Measurements from ENCODE around the gene WNT4.

WNT4 gene

DNA sequence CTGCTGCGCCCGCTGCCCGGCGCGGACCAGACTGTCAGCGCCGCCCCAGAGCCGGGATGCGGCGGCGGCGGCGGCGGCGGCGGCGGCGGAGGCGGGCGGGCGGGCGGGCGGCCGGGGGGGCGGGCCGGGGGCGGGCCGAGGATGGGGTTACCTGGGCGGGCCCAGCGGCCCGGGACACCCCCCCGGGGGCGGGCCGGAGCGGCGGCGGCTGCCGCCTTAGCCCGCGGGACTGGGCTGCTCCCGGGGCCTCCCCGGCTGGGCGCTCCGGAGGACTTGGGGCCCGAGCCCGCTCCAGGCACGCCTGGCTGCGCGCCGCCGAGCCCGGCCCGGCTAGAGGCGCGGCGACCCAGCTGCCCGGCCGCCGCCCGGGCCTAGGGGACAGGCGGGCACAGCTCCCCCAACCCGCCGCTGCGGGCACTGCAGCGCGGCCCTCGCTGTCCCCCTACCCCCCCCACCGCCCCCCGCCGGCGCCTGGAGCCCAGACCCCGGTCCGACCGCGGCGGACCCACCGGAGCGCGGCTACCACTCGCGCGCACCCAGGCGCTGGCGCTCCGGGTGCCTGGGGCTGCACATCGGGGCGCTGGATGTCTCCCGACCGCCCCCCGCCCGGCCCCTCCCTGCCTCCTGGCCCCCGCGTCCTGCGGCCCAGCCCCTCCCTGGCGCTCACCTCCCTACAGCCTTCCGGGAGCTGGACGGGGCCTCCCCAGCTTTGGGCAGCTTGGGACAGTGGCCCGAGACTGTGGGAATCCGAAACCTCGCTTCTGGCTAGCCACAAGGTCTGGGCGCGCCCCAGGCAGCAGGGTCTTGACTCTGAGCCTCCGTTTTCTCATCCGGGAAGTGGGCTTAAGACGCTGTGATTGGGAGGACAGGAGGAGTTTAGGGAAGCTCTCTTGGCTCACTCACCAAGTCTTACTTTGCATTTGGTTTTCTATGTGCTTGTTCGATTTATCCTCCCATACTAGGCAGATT lies at the start of gene WNT4:
Gene WNT4, minus strand, starts transcription at position 33 of the 969 bp plus-strand sequence. CDS start 175 bp downstream, outside the sequence.
- peak; percentile 76 for DNase-seq (ENCODE audit: low spot score)

DNA sequence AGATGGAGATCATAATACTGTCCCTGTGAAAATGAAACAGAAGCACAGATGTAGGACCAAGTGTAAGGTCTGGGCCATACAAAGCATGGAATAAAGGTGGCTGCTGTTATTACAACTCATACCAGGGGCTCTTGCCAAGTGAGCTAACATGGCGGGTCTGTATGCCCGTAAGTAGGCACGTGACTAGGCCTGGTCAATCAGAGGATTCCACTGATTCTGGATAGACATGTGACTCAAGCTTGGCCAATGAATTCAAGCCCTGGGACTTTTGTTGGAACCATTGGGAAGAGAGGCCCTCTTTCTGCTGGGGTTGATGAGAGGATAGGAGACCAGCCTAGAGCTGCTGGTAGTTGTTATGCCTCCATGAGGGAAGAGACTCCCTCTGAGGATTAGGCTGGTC lies 47.8 kb upstream of the WNT4 start:
- no peak for DNase-seq (ENCODE audit: low spot score)

DNA sequence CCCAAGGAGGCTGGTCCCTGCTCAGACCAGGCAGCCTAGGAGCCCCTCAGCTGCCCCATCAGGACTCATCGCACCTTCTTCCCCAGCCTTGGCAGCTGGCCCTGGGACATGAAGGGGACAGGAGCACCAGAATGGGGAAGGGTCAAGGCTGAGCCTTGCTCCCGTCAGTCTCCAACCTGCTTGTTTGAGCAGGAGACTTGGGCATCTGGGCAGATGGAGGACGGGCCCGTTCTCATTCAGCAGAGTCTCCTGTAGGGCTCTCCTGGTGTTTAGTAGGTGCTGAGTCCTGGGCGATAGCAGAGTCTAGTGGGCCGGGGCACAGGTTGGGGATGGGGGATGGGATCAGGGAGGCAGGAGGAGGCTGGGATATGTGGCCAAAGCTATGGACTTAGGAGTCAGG lies 47.4 kb upstream of the WNT4 start:
- DNase-seq (ENCODE audit: low spot score), result no peak

DNA sequence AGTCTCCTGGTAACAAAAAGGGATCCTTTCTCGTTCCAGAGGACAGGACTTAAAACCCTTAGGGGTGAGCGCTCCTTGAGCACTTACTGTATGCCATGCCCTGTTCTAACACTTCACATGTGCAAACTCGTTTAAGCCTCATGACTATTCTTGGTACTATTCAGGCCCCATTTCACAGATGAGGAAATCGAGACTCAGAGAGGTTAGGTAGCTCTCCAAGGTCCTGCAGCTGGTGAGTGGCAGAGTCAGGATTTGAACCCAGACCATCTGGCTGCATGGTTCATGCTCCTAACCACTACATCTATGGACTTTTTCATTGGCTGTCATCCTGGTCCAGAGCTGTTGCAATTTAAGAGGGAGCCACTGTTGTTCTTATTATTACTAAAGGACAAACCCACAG lies 46.7 kb upstream of the WNT4 start:
- DNase-seq (ENCODE audit: low spot score), result no peak

DNA sequence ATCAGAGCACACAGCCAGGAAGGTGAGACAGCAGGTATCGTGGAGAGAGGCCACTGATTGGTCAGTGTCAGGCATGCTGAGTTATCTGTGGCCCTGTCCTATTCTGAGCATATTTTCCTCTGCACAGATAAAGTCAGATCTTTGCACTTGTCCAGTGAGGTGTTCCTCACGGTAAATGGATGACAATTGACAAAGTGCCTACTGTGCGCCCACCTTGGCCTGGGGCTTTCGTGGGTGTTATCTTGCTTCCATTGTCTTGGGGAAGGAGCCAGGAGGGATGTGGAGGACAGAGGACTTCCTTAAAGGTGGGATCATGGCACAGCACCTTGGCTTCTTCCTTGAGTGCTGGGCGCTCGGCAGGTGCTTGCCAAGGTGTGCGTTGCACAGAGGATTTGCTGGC lies 46.0 kb upstream of the WNT4 start:
- no peak for DNase-seq (ENCODE audit: low spot score)

DNA sequence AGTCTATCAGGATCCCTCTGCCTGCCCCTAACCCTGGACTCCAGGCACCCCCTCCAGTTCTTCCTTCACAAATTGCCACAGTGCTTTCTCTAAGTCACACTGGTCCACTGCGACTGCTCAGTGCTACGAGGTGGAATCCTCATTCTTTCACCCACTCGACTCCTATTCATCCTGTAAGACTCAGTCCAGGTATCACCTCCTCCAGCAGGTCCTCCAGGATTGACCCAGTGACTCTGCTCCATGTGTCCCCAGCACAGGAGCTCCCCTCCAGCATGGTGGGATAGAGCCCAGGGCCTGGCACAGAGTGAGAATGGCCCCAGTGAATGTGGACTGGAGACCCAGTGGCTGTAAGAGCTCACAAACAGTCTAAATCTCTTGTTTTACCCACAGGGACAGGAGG lies 45.5 kb upstream of the WNT4 start:
- DNase-seq (ENCODE audit: low spot score), result no peak

DNA sequence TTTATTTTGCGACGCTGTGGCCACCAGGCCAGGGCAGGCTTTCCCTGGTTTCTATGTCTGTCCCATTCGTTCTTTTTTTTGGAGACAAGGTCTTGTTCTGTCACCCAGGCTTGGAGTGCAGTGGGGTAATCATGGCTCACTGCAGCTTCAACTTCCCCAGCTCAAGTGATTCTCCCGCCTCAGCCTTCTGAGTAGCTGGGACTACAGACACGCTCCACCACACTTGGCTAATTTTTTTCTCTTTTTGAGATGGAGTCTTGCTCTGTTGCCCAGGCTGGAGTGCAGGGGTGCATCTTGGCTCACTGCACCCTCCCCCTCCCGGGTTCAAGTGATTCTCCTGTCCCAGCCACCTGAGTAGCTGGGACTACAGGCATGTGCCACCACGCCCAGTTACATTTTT lies 43.4 kb upstream of the WNT4 start:
- DNase-seq (ENCODE audit: low spot score), result no peak

DNA sequence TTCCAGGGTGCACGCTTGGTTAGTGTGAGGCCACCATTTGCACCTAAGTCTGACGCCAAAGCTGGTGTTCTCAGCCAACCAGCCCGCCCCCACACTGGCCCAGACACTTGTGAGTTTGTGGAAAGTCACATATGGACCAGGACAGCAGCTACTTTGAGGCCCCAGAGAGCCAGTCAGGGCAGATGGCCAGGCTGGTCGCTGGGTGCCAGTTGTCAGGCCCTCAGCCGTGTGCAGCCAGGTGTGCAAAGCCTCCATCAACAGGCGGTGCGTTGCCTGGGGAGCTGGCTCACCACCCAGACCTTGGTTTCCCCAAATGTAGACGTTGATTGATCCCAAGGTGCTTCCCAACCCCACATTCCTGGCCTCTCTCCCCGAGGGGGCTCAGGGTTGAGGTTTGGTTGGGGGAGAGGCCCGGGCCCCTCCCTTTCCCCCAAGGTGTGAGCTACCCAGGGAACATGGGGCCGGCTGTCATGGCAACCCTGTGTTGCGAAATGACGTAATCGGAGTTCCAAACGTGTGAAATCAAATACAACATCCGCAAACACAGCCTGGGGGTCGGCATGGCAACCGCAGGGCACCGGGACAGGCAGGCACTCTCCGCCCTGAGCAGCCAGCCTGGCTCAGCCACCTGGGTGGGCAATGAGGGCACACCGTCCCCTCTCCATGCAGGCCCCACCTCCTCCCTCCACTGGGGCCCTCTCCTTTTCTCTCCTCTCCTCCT lies 42.2 kb upstream of the WNT4 start:
- DNase-seq (ENCODE audit: low spot score), result no peak

DNA sequence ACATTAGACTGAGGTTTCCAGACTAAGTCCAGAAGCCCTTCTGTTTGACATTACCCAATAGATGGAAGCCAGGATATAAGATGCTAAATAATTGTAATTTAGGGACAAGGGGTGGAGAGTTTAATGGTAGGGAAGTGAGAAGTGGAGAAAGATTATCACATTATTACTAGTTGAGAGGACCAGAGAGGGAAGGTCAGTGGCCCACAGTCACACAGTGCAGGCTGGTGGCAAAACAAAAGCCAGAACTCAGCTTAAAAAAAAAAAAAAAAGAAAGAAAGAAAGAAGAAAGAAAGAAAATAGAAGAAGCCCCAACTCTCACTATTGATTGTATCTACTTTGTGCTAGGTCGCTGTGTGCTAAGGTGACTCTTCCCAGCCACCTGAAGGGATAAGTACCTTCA lies 41.6 kb upstream of the WNT4 start:
- no peak for DNase-seq (ENCODE audit: low spot score)

DNA sequence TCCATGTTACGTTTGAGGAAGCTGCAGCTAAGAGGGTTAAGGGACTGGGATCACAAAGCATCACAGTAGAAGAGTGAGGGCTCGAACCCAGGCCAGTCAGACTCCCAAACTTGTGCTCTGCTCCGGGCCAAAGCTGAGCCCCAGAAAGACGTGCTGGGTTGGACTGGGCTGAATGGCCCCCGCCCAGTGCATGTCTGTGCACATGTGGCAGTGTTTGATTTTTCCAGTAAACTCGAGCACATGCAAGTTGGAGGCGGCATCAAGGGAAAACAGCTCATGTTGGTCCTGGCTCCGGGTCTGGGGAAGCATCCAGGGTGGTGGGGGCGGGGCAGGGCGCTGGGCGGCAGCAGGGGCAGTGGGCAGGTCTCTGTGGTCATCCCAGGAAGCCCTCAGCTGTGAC lies 39.8 kb upstream of the WNT4 start:
- DNase-seq (ENCODE audit: low spot score), result no peak

DNA sequence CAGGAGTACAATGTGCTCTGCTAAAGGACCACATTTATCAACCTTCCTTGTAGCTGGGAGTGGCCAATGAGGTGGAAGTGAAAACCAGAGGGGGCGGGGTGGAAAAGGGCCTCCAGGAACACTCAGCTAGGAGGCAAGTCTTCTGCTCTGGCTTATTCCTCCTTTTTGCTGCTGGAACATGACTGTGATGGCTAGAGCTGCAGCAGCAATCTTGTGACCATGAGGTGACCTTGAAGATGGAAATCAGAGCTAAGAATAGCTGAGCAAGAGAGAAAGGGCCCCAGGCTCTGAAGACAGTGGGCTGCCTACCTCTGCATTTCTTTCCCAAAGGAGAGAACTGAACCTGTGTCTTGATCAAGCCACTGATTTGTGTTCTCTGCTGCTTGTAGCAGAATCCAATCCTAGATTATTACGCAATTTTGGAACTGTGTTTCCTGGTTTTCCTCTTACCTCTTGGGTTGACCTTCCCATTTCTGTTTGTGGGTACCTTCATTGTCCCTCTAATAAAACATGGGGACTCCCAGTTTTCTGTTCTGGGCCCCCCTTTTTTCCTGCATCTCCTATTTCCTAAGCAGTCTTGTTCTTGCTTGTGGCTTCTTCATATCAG lies 36.4 kb upstream of the WNT4 start:
- no peak for DNase-seq (ENCODE audit: low spot score)

DNA sequence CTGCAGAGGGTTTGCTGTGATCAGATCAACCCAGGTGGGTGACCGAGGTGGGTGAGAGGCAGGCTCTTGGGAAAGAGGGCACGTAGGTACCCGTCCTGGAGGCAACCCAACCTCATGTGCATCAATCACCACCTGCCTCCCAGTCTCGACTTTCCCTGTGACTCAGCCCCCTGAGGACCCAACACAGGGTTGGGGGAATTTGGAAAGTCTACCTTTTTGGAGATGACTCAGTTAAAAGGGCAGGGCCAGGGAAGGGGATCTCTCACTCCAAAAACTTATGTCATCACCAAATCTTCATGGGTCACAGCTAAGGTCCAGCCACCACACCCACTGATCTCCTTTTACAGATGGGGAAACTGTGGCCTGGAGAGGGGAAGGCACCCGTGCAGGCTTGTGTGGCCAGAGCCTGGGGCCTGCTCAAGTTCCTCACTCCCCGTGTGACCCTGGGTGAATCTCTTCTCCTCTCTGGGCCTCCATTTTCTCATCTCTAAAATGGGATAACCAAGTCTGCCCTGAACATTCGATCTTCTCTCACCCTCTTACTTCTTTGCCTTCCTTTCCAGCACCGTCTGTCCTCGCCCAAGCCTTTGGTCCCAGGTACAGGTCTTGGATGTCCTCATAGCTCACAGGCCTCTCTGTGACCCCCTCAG lies 34.6 kb upstream of the WNT4 start:
- DNase-seq (ENCODE audit: low spot score), result no peak

DNA sequence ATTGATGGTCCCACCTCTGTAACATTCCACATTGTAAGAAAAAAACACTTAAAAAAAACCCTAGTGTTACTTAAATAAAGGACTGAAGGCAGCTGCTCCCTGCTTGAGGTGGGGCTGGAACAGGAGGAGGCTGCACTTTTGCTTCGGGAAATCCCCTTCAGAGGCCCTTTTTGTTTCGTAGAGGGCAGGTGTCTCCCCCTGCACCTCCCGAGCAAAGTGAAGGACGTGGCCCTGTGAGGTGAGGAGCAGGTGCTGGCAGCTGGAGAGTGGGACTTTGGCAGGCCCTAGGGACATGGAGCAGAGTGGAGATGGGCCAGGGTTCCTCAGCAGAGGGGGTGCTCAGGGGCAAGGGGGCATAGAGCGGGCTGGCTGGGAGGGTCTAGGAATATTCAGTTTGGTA lies 33.4 kb upstream of the WNT4 start:
- DNase-seq (ENCODE audit: low spot score), result no peak

DNA sequence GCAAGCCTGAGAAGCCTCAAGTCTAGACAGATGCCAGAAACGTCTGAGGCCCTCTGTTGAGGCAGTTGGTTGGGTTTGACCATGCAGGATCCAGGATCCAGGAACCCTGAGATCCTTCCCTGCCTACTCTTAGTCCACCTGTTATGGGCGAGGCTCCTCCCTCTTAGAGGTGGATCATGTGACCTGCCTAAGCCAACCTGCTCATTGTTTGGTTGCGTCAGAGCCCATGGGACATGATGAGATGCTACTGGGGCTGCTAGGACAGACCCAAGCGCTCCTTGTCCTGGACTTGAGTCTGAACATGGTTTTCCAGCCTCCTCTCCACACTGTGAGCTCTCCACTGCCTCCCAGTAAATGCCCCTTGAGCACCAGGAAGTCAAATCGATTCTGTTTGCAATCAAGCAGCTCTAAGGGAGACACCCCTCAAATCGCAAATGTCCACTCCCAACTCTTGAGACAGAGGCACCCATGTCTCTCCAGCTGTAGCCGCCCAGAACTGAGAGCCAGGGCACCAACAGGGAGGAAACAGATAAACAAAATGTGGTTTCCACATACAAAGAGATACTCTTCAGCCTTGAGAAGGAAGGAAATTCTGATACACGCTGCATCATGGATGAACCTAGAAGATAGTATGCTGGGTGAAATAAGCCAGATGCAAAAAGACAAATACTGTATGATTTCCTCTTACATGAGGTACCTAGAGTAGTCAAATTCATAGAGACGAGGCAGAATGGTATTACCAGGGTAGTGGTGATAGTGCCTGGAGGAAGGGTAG lies 31.7 kb upstream of the WNT4 start:
- no peak for DNase-seq (ENCODE audit: low spot score)

DNA sequence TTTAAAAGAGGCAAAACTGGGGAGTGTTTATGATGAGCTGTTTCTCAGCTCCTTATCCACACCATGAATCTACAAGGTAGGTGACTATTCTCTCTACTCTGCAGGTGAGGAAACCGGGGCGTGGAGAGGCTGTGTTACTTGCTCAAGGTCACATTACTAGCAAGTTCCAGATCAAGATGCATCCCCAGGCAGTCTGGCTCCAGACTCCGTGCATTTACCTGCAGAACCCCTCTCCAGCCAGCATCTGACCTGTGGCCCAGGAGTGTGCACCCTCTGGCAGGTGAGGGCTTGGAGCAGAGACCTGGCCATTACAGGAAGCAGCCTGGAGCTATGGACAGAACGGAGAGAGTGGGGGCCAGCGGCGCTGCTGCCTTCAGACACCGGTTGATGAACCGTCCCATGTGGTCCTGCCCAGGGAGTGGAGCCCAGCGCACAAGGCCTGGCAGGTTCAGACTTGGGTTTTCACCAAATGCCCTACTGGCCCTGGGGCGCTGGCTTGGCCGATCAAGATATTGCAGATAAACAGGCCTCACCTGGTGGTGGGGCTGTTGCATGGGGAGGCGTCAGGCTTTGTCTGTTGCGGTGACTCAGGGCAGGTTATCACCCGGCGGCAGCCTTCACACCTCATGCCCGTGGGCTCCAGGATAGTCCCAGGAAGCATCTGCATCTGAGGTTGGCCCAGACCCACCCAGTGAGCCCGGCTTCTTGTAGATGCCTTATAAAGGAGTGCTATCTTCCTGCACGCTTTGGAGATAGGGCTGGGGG lies 29.2 kb upstream of the WNT4 start:
- no peak for DNase-seq (ENCODE audit: low spot score)

DNA sequence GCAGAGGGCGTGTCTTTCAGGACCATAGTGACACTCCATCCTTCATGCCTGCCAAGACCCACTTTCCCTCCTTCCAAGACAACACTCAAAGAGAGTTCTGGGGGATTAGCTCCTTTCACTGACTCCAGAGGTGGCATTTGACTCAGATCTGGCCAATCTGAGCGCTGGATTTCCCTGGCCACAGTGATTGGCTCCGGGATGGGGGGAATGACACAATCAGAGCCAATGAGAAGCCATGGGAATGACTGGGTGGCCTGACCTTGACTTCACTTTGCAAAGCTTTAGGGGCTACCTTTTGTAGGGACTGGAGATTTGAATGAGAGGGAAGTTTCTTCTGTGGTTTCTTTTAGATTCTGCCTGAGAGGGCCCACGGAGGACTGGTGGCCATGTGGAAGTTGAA lies 26.9 kb upstream of the WNT4 start:
- DNase-seq (ENCODE audit: low spot score), result no peak

DNA sequence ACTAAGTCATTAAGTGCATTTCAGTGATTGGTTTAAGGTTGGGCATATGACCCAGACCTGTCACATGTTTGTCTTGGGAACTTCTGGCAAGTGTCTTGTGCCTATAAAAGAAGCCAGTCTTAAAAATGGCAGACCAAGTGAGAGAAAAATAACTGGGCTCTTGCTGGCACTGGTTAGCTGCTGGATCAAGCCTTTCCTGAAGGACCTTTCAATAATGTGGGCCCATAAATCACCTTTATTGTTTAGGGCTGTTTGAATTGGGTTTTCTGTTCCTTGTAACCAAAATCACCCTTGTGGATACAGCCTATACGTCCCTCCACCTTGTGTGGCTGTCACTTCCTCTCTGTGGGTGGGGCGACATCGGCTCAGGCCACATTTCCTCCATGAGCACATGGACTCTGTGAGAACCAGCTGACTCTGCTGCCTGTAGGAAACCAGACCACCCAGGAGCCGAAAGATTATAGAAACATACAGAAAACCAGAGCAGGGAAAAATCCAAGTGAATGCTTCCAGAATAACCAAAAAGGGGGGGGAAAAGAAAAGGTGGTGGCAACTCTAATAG lies 25.6 kb upstream of the WNT4 start:
- DNase-seq (ENCODE audit: low spot score), result no peak

DNA sequence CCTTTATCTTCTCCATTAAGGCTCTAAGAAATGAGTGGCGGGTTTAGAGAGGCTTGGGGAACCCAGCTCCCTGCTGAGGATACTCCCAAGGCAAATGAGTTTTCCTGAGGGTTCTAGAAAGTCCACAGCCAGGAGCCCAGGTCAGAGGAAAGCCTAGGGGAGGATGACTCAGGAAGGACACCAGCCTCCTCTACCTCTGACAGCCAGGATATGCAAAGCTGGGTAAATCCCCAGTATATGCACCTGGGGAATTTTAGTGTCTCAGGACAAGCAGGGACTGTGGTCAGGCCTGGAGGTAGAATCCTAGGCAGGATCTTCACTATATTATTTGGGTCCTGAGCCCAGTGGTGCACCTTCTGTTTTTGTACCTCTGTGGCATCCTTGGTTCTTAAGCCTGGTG lies 23.5 kb upstream of the WNT4 start:
- DNase-seq (ENCODE audit: low spot score), result no peak

DNA sequence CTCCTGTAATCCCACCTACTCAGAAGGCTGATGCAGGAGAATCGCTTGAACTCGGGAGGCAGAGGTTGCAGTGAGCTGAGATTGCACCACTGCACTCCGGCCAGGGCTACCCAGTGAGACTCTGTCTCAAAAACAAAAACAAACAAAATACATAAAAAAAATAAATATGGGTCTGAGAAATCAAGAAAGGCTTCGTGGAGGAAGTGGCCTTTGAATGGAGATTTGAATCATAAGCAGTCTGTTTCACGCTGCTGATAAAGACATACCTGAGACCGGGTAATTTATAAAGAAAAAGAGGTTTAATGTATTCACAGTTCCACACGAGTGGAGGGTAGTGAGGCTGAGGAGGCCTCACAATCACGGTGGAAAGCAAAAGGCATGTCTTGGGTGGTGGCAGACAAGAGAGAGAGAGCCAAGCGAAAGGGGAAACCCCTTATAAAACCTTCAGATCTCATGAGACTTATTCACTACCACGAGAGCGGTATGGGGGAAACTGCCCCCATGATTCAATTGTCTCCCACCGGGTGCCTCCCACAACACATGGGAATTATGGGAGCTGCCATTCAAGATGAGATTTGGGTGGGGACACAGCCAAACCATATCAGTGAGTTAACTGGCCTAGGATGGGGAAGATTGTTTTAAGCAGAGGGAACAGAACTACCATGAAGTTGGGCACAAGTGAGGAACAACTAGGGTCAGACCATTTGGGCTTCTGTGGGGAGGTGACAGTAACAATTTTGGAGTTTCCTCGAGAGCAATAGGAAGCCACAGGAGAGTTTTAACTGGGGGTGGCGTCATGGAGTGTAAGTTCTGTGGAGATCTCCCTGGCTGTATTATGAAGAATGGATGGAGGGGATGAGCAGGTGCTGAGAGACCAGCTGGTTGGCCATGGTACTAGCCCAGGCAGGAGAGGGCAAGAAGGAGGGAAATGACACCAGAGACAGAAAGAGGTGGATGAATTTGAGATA lies 22.2 kb upstream of the WNT4 start:
- no peak for DNase-seq (ENCODE audit: low spot score)
